HG02610 (cell line): ENCODE measurements around the gene MTG1.
"Not testable (repeated sequence)": the region's sequence is repeated elsewhere in the genome, so short reads cannot be mapped to it uniquely, and the experiment has no call there.

ENCODE experiments used
- ATAC-seq: cut with Tn5 transposase; IDR thresholded peaks from one replicate; pipeline ENCODE4 v1.9.1; 2021; ENCODE audit warnings: mild to moderate bottlenecking, moderate library complexity; ENCODE audit not compliant: unreplicated experiment

The MTG1 gene

GRCh38 chr10:133396035-133396624 is 2.2 kb downstream of the MTG1 start:
- ATAC-seq, result no peak

- ATAC-seq, result no peak
Observed at GRCh38 chr10:133397938-133398337, 4.0 kb downstream of the MTG1 start.

- ATAC-seq, result no peak
Observed at GRCh38 chr10:133399123-133399601, 5.2 kb downstream of the MTG1 start.

- peak; percentile 67 for ATAC-seq
Observed at GRCh38 chr10:133400624-133401424, 6.9 kb downstream of the MTG1 start.

- no peak for ATAC-seq
Observed at GRCh38 chr10:133401500-133401899, 7.5 kb downstream of the MTG1 start.

- no peak for ATAC-seq
Observed at GRCh38 chr10:133401981-133402725, 8.2 kb downstream of the MTG1 start.

GRCh38 chr10:133403359-133403758 is 9.4 kb downstream of the MTG1 start:
- no peak for ATAC-seq

- ATAC-seq, result no peak
Observed at GRCh38 chr10:133403784-133404183, 9.8 kb downstream of the MTG1 start.

- ATAC-seq, result no peak
Observed at GRCh38 chr10:133405272-133405671, 11.3 kb downstream of the MTG1 start.

GRCh38 chr10:133405844-133406527 is 12.0 kb downstream of the MTG1 start:
- no peak for ATAC-seq

- ATAC-seq, result no peak
Observed at GRCh38 chr10:133411523-133412380, 17.8 kb downstream of the MTG1 start.

GRCh38 chr10:133412381-133412711 is 18.4 kb downstream of the MTG1 start:
- ATAC-seq, result no peak

- not testable (repeated sequence) for ATAC-seq
Observed at GRCh38 chr10:133414401-133414800, 20.4 kb downstream of the MTG1 start.

GRCh38 chr10:133415752-133416151 is 21.8 kb downstream of the MTG1 start:
- ATAC-seq, result no peak

GRCh38 chr10:133418289-133418993 is 24.5 kb downstream of the MTG1 start:
- no peak for ATAC-seq

- ATAC-seq, result no peak
Observed at GRCh38 chr10:133419211-133419950, 25.4 kb downstream of the MTG1 start.

GRCh38 chr10:133420028-133420427 is 26.1 kb downstream of the MTG1 start:
- no peak for ATAC-seq

GRCh38 chr10:133420579-133420978 is 26.6 kb downstream of the MTG1 start:
- no peak for ATAC-seq
